Esophagus squamous epithelium (tissue), 5 donors: ENCODE data around the gene POU3F2. TPM values are rescaled to one million over a fixed set of nuclear protein-coding genes. Genes with fewer than 3 reads are reported as not detected.

Experiments
- DNase-seq: peaks from one replicate; lab custom pipeline; 2025; lab: John Stamatoyannopoulos, UW
- H3K27ac ChIP-seq, 4 donors: fragments of 200-600 bp; sonication (generic); one replicate each; pipeline ENCODE4 v1.5.1; 2016 to 2019; ENCODE audit warnings: mild to moderate bottlenecking in 1 of 4
- H3K27me3 ChIP-seq, 4 donors: fragments of 200-600 bp; sonication (generic); 1 replicate in 3 of 4; 2 replicates in 1 of 4; pipeline versions ENCODE4 v1.5.1 to v1.6.0; 2017 to 2021; ENCODE audit warnings: antibody characterized with exemption in 1 of 4
- H3K36me3 ChIP-seq, 3 donors: fragments of 200-600 bp; sonication (generic); one replicate each; pipeline ENCODE4 v1.5.1; 2016 to 2019
- H3K4me1 ChIP-seq, 3 donors: fragments of 200-600 bp; sonication (generic); one replicate each; pipeline ENCODE4 v1.5.1; 2017 to 2019
- H3K4me3 ChIP-seq, 4 donors: fragments of 200-600 bp; sonication (generic); 1 replicate in 3 of 4; 2 replicates in 1 of 4; pipeline ENCODE4 v1.5.1; 2016 to 2019; ENCODE audit warnings: mild to moderate bottlenecking in 2 of 4, moderate library complexity in 1 of 4
- H3K9me3 ChIP-seq, 3 donors: fragments of 200-600 bp; sonication (generic); one replicate each; pipeline ENCODE4 v1.5.1; 2016 to 2019
- POLR2A ChIP-seq, 4 donors: fragments of 450-650 bp; IDR thresholded peaks; one replicate each; pipeline ENCODE4 v1.6.1; 2017; ENCODE audit warnings: antibody characterized with exemption in 4 of 4, mild to moderate bottlenecking in 4 of 4, moderate library complexity in 3 of 4
- WGBS, 2 donors: methylation state at CpG; one replicate each; pipeline ENCODE4 v1.1.5; 2018; 5-methylcytosine and 5-hydroxymethylcytosine counted together
- intact Hi-C: fragments of 100-400 bp; cut with DNase I; formaldehyde crosslinking; loops from one replicate; pipeline ENCODE4 v1.15.0; 2022
- total RNA-seq, 4 donors: library from RNA; depleted of rRNA; stranded (reverse); fragments of >200 nt; gene quantifications; one replicate each; pipeline ENCODE4 v1.1.0, GENCODE V29; 2016
- TF ChIP-seq, protein P1 (sequence below), 6 experiments: fragments of 450-650 bp in 4 of 6; fragments of 200-600 bp in 2 of 6; sonication (generic) in 2 of 6; IDR thresholded peaks; one replicate each; pipeline ENCODE4 v1.5.1; 2016 to 2019; ENCODE audit warnings: antibody characterized with exemption in 6 of 6, mild to moderate bottlenecking in 4 of 6, moderate library complexity in 4 of 6
- donor health status: DM: yes; HTN: yes; CAD: no.

Gene POU3F2
- total RNA-seq, 4 donors from 2014 or later = not detected

DNA sequence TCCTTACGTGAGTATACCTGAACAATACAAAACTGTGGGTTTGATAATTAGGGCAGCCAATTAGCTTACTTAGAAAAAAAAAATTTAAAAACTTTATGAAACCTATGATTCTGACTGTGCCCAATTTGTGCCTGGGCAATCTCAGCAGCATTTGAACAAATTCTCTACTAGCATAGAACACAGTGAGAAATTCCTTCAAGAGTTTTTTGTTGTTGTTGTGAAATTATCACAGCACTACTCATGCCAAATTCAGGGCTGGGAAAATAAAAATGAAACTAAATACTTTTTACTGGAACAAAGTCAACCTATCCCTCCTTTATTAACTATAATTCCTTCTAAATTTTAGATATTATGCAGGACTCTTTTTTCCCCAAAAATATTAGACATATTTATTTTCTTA, 42.9 kb downstream of the POU3F2 start:
- H3K4me1 ChIP-seq = no peaks in the 10 kb centered on the region
- 0 to 100% methylated on average over 1 of the region's 1 CpG for WGBS, 2 donors
- no peak for DNase-seq
- H3K27me3 ChIP-seq = no peaks in the 10 kb centered on the region
- H3K9me3 ChIP-seq = no peaks in the 10 kb centered on the region
- no peak for TF ChIP-seq POLR2A (IDR thresholded peaks at IDR 0.05)
- TF ChIP-seq, protein P1, sequence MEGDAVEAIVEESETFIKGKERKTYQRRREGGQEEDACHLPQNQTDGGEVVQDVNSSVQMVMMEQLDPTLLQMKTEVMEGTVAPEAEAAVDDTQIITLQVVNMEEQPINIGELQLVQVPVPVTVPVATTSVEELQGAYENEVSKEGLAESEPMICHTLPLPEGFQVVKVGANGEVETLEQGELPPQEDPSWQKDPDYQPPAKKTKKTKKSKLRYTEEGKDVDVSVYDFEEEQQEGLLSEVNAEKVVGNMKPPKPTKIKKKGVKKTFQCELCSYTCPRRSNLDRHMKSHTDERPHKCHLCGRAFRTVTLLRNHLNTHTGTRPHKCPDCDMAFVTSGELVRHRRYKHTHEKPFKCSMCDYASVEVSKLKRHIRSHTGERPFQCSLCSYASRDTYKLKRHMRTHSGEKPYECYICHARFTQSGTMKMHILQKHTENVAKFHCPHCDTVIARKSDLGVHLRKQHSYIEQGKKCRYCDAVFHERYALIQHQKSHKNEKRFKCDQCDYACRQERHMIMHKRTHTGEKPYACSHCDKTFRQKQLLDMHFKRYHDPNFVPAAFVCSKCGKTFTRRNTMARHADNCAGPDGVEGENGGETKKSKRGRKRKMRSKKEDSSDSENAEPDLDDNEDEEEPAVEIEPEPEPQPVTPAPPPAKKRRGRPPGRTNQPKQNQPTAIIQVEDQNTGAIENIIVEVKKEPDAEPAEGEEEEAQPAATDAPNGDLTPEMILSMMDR (IDR thresholded peaks at IDR 0.05) = no peak
- H3K27ac ChIP-seq = no peak overlapping the region
- no peak overlapping the region for H3K4me3 ChIP-seq
- peaks cover 0 to 67% (median 0%) of the 10 kb centered on the region in 3 donors for H3K36me3 ChIP-seq
- intact Hi-C loops = no loop called here

DNA sequence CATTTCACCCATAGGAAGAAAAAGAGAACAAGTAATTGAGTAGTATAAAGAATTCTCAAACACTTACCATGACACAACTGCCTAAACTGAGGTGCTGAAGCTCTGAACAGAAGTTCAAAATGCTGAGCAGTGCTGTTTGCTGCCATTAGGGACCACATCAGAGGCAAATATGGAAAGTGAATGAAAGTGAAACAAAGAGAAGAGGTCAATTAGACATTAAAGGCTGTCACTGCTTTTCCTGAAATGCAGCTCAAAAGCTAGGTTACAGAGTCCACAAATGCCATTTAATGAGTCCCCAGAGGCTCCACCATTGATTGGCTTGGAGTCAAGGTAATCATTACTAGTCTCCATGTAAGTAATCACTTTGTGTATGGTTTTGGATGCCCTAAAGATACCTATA, 46.1 kb downstream of the POU3F2 start:
- no peak overlapping the region for H3K4me3 ChIP-seq
- intact Hi-C loops = no loop called here
- H3K9me3 ChIP-seq = no peaks in the 10 kb centered on the region
- peaks cover 0 to 48% (median 0%) of the 10 kb centered on the region in 3 donors for H3K36me3 ChIP-seq
- H3K27me3 ChIP-seq = no peaks in the 10 kb centered on the region
- no peak for DNase-seq
- no peaks in the 10 kb centered on the region for H3K4me1 ChIP-seq
- H3K27ac ChIP-seq = no peak overlapping the region
- TF ChIP-seq, protein P1 (IDR thresholded peaks at IDR 0.05) = no peak
- TF ChIP-seq POLR2A (IDR thresholded peaks at IDR 0.05) = no peak

DNA sequence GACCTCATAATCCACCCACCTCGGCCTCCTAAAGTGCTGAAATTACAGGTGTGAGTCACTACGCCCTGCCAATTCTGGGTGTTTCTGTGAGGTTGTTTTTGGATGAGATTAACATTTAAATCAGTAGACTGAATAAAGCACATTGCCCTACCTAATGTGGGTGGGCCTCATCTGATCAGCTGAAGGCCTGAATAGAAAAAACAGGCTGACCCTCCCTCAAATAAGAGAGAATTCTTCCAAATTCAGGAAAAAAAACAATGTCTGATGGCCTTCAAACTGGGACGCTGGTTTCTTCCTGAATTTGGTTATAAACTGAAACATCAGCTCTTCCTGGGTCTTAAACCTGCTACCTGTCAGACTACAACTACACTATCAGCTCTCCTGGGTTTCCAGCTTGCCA, 51.0 kb downstream of the POU3F2 start:
- DNase-seq = no peak
- H3K36me3 ChIP-seq = peaks cover 0 to 28% (median 0%) of the 10 kb centered on the region in 3 donors
- 100% methylated on average over 1 to 2 of the region's 3 CpGs for WGBS, 2 donors
- intact Hi-C loops = no loop called here
- H3K27ac ChIP-seq = no peak overlapping the region
- no peak for TF ChIP-seq POLR2A (IDR thresholded peaks at IDR 0.05)
- TF ChIP-seq, protein P1 (IDR thresholded peaks at IDR 0.05) = no peak
- H3K4me1 ChIP-seq = no peaks in the 10 kb centered on the region
- H3K27me3 ChIP-seq = no peaks in the 10 kb centered on the region
- no peak overlapping the region for H3K4me3 ChIP-seq
- no peaks in the 10 kb centered on the region for H3K9me3 ChIP-seq

DNA sequence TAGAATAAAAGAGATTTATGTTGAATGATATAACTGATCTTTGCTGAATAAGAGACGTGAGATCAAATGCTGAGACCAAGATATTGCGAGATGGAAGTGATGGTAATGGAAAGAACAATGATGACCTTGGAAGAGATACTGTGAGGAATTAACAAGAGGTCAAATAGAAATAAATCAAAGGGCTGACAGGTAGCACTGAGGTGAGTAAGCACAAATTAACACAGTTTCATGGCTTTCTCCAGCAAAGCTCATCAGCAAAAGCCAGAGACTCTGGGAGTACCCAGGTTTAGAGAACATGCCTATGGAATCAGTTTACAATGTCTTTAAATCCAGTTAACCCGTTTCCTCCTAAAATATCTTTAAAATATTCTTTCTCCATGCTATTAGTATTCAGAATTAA, 53.3 kb downstream of the POU3F2 start:
- Histone ChIP-seq H3K27ac (no peak overlapping the region), H3K4me1 (no peaks in the 10 kb centered on the region), H3K36me3 (peaks cover 0 to 38% (median 0%) of the 10 kb centered on the region in 3 donors), H3K27me3 (no peaks in the 10 kb centered on the region), H3K9me3 (no peaks in the 10 kb centered on the region), H3K4me3 (no peak overlapping the region)
- intact Hi-C loops = no loop called here
- DNase-seq = no peak
- TF ChIP-seq POLR2A (IDR thresholded peaks at IDR 0.05) = no peak
- TF ChIP-seq, protein P1 (IDR thresholded peaks at IDR 0.05) = no peak
- 92 to 94% methylated on average over 3 of the region's 3 CpGs for WGBS, 2 donors

Other genes with a start within 250 kb of the POU3F2 start
- 10 to 100 TPM in 2 of 4 donors, 1 to 10 TPM in 2; 4.9 to 15.1 (median 10.0) TPM for gene FBXL4, start 113.4 kb downstream of the POU3F2 start, total RNA-seq